ENCODE results near the gene CRISPLD2.

- TF ChIP-seq EGR1 (IDR thresholded peaks at IDR 0.05; ENCODE audit: borderline replicate concordance in 1 of 2, low read depth in 2 of 2, low read length in 2 of 2) = no peak
- TF ChIP-seq MAX (IDR thresholded peaks at IDR 0.05; ENCODE audit: low read depth, low read length) = no peak
- TF ChIP-seq POLR2AphosphoS5 (IDR thresholded peaks at IDR 0.05; ENCODE audit: low read length) = no peak
- no peak for TF ChIP-seq RCOR1 (conservative IDR thresholded peaks at IDR 0.05; ENCODE audit: low read depth, low read length)
- TF ChIP-seq BHLHE40 (IDR thresholded peaks at IDR 0.05; ENCODE audit: borderline replicate concordance in 1 of 2, low read depth in 2 of 2, low read length in 1 of 2) = no peak
- TF ChIP-seq PKNOX1 (IDR thresholded peaks at IDR 0.05) = no peak
- no peak for TF ChIP-seq HSF1 (IDR thresholded peaks at IDR 0.05; ENCODE audit: low read depth, low read length)
- no peak for TF ChIP-seq ZNF24 (IDR thresholded peaks at IDR 0.05)
- TF ChIP-seq BACH1 (IDR thresholded peaks at IDR 0.05; ENCODE audit: borderline replicate concordance) = no peak
- no peak for TF ChIP-seq RBBP5 (conservative IDR thresholded peaks at IDR 0.05)
- TF ChIP-seq MXI1 (IDR thresholded peaks at IDR 0.05; ENCODE audit: low read depth, low read length) = no peak
Observed at GRCh38 chr16:84927621-84928591, 108.1 kb downstream of the CRISPLD2 start.

Data from GM12878 (cell line).